Upper lobe of left lung (tissue), 6 donors: Measurements from ENCODE around the gene GSG1L. TPM values are rescaled to one million over a fixed set of nuclear protein-coding genes. Genes with fewer than 3 reads are reported as not detected.

ENCODE experiments used
- ATAC-seq, 2 donors: fragments of 200-7000 bp; cut with Tn5 transposase; one replicate each; pipeline ENCODE4 v1.9.1; 2022; ENCODE audit warnings: mild to moderate bottlenecking in 2 of 2, moderate library complexity in 2 of 2; ENCODE audit not compliant: low FRiP score in 2 of 2
- DNase-seq, 2 donors: peaks; one replicate each; pipeline ENCODE4 v3.0.0-alpha.2; 2019 to 2020
- H3K27ac ChIP-seq, 4 donors: fragments of 200-600 bp; sonication (generic); one replicate each; pipeline ENCODE4 v1.5.1; 2016 to 2019
- H3K27me3 ChIP-seq, 4 donors: fragments of 200-600 bp; sonication (generic); one replicate each; pipeline ENCODE4 v1.5.1; 2017 to 2019
- H3K36me3 ChIP-seq, 4 donors: fragments of 200-600 bp; sonication (generic); one replicate each; pipeline ENCODE4 v1.5.1; 2016 to 2019
- H3K4me1 ChIP-seq, 4 donors: fragments of 200-600 bp; sonication (generic); one replicate each; pipeline ENCODE4 v1.5.1; 2018 to 2019
- H3K4me3 ChIP-seq, 4 donors: fragments of 200-600 bp; sonication (generic); one replicate each; pipeline ENCODE4 v1.5.1; 2017 to 2019; ENCODE audit warnings: mild to moderate bottlenecking in 2 of 4, moderate library complexity in 1 of 4
- H3K9me3 ChIP-seq, 4 donors: fragments of 200-600 bp; sonication (generic); one replicate each; pipeline ENCODE4 v1.5.1; 2018 to 2019
- EP300 ChIP-seq, 4 donors: sonication (generic); formaldehyde crosslinking; IDR thresholded peaks; one replicate each; pipeline ENCODE4 v1.5.1; 2017; ENCODE audit warnings: antibody characterized with exemption in 4 of 4, control low read depth in 2 of 4
- POLR2A ChIP-seq, 4 donors: fragments of 450-650 bp; IDR thresholded peaks; one replicate each; pipeline ENCODE4 v1.5.1; 2016 to 2017; ENCODE audit warnings: antibody characterized with exemption in 4 of 4, mild to moderate bottlenecking in 2 of 4
- POLR2AphosphoS5 ChIP-seq, 2 donors: sonication (generic); formaldehyde crosslinking; IDR thresholded peaks; one replicate each; pipeline ENCODE4 v1.5.1; 2017; ENCODE audit warnings: antibody characterized with exemption in 2 of 2
- WGBS, 2 donors: methylation state at CpG; one replicate each; pipeline ENCODE4 v1.1.5; 2017 to 2018; 5-methylcytosine and 5-hydroxymethylcytosine counted together
- total RNA-seq, 6 donors: library from RNA; depleted of rRNA in 4 of 6; stranded (reverse); fragments of >200 nt in 4 of 6; gene quantifications; one replicate each; pipeline versions ENCODE4 v1.1.0 to v1.2.1, GENCODE V29; 2016 to 2021
- TF ChIP-seq, protein P1 (sequence below), 6 experiments: fragments of 450-650 bp in 4 of 6; fragments of 200-600 bp in 2 of 6; sonication (generic) in 2 of 6; IDR thresholded peaks; one replicate each; pipeline ENCODE4 v1.5.1; 2016 to 2019; ENCODE audit warnings: antibody characterized with exemption in 6 of 6
- donor health status: DM: no; HTN: no; CAD: no; lungs with moderate emphysema.
- donor health status: DM: no; HTN: yes; CAD: no; lungs with severe emphysema.

The GSG1L gene
- total RNA-seq, 6 donors from 2014 or later, result 2.2 TPM; not detected in 5

DNA sequence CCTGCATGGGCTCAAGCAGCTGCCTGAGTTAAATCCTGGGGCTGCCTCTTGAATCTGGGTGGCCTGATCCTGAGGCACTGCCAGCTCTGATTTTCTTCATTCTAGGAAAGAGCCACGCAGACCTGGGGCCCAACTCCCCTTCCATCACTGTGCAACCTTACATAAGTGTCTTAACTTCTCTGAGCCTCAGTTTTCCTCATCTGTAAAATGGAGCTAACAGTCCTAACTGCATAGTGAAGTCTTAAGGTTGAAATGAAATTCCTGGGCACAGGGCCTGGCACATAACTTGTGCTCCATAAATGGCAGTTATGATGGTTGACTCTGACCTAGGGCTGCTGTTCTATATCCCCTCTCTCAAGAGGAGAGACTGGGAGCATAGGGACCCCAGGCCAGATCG is 236.6 kb downstream of the GSG1L start:
- peaks cover 0 to 15% (median 3%) of the 10 kb centered on the region in 4 donors for H3K9me3 ChIP-seq
- no peaks in the 10 kb centered on the region for H3K27me3 ChIP-seq
- TF ChIP-seq, protein P1, sequence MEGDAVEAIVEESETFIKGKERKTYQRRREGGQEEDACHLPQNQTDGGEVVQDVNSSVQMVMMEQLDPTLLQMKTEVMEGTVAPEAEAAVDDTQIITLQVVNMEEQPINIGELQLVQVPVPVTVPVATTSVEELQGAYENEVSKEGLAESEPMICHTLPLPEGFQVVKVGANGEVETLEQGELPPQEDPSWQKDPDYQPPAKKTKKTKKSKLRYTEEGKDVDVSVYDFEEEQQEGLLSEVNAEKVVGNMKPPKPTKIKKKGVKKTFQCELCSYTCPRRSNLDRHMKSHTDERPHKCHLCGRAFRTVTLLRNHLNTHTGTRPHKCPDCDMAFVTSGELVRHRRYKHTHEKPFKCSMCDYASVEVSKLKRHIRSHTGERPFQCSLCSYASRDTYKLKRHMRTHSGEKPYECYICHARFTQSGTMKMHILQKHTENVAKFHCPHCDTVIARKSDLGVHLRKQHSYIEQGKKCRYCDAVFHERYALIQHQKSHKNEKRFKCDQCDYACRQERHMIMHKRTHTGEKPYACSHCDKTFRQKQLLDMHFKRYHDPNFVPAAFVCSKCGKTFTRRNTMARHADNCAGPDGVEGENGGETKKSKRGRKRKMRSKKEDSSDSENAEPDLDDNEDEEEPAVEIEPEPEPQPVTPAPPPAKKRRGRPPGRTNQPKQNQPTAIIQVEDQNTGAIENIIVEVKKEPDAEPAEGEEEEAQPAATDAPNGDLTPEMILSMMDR (IDR thresholded peaks at IDR 0.05), result no peak
- TF ChIP-seq POLR2A (IDR thresholded peaks at IDR 0.05) (no peak), POLR2AphosphoS5 (IDR thresholded peaks at IDR 0.05) (no peak), EP300 (IDR thresholded peaks at IDR 0.05) (no peak)
- no peak for ATAC-seq
- H3K36me3 ChIP-seq, result no peaks in the 10 kb centered on the region
- DNase-seq, result no peak
- 83 to 96% methylated on average over 2 of the region's 2 CpGs for WGBS, 2 donors
- no peak overlapping the region for H3K4me3 ChIP-seq
- no peaks in the 10 kb centered on the region for H3K4me1 ChIP-seq
- H3K27ac ChIP-seq, result no peak overlapping the region

DNA sequence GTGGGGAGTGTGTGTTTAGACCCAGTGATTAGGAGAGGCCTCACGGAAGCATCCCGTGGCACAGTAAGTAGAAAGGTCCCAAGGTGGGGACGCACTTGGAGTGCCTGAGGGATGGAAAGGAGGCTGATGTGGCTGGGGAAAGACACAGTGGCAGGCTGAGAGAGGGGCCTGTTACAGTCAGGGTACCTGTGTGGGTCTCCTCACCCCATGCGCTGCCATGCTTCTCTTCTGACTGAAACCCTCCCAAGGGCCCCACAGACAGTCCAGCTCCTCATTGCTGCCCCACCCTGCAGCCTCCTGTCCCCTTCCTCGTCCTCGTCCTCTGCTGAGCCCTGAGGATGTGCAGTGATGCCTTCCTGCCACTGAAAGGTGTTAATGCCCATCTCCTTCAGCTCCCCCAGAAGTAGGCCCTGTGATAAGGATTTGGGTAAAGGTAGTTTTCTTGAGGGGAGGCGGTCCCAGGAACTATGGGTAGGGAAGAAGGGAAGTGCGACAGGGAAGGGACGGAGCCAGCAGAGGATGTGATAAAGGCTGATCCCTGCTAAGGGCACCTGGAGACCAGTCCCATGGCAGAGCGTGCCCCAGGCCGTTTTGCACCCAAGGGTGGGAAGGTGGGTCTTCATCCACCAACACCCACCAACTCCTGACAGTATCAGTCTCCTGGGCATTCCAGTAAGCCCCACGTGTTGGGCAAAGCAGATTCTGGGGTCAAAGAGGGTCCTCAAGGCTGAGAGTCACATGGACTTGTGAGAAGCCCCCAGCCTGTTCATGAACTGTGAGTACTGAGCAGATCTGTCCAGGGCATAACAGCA is 237.2 kb downstream of the GSG1L start:
- Histone ChIP-seq H3K9me3 (peaks cover 0 to 10% (median 3%) of the 10 kb centered on the region in 4 donors), H3K27ac (no peak overlapping the region), H3K27me3 (no peaks in the 10 kb centered on the region), H3K4me3 (no peak overlapping the region), H3K36me3 (no peaks in the 10 kb centered on the region), H3K4me1 (no peaks in the 10 kb centered on the region)
- 79 to 80% methylated on average over 12 of the region's 12 CpGs for WGBS, 2 donors
- ATAC-seq (no peak), DNase-seq (no peak)
- TF ChIP-seq POLR2A (IDR thresholded peaks at IDR 0.05), result no peak
- TF ChIP-seq EP300 (IDR thresholded peaks at IDR 0.05), result no peak
- TF ChIP-seq POLR2AphosphoS5 (IDR thresholded peaks at IDR 0.05), result no peak
- TF ChIP-seq, protein P1 (IDR thresholded peaks at IDR 0.05), result no peak

DNA sequence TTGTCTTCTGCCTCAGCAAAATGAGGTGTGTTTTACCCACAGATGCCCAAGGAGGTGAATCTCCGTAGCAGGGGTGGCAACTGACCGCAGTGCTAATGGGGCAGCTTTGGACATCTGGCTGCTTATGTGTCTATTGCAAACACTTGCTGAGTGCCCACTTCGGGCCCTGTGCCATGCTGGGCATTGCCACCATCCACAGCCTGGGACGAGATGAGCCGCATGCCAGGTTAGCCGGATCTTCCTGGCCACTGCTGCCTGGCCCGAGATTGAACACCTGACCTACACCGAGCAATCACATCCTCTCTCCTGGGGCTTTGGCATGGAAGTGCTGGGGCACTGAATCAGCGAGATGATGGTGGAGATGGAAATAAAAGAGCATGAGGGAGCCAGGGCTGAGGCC is 238.7 kb downstream of the GSG1L start:
- no peak for DNase-seq

DNA sequence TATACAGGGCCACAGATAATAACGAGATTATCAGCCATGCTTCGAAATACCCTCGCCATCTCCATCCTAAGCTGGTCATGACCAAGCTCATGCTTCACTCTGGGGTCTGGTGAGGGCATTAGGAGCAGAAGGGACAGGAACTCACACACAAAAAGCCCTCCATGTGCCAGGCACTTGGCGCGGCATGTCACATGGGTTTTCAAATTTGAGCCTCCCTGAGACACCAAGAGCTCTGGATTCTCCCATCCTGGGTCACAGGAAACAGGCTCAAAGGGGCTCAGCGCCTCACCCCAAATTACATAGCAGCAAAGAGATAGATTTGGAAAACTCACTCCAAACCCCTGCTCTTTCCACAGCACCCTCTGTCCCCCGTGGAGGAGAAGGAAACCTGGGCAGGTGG is 239.5 kb downstream of the GSG1L start:
- Histone ChIP-seq H3K4me1 (no peaks in the 10 kb centered on the region), H3K4me3 (no peak overlapping the region), H3K27me3 (no peaks in the 10 kb centered on the region), H3K9me3 (no peaks in the 10 kb centered on the region), H3K27ac (no peak overlapping the region), H3K36me3 (no peaks in the 10 kb centered on the region)
- ATAC-seq (no peak), DNase-seq (no peak)
- TF ChIP-seq, protein P1 (IDR thresholded peaks at IDR 0.05), result no peak
- TF ChIP-seq EP300 (IDR thresholded peaks at IDR 0.05), result no peak
- TF ChIP-seq POLR2A (IDR thresholded peaks at IDR 0.05), result no peak
- TF ChIP-seq POLR2AphosphoS5 (IDR thresholded peaks at IDR 0.05), result no peak
- WGBS, 2 donors, result 81 to 83% methylated on average over 7 of the region's 7 CpGs

More for the DNA sequence above, 238.7 kb downstream of the GSG1L start:
- no peak overlapping the region for H3K27ac ChIP-seq
- no peak for ATAC-seq
- peaks cover 0 to 5% (median under 1%) of the 10 kb centered on the region in 4 donors for H3K9me3 ChIP-seq
- H3K36me3 ChIP-seq, result no peaks in the 10 kb centered on the region
- TF ChIP-seq POLR2AphosphoS5 (IDR thresholded peaks at IDR 0.05), result no peak
- TF ChIP-seq, protein P1 (IDR thresholded peaks at IDR 0.05), result no peak
- no peak for TF ChIP-seq POLR2A (IDR thresholded peaks at IDR 0.05)
- TF ChIP-seq EP300 (IDR thresholded peaks at IDR 0.05), result no peak
- H3K4me3 ChIP-seq, result no peak overlapping the region
- WGBS, 2 donors, result 82 to 86% methylated on average over 5 to 9 of the region's 9 CpGs
- no peaks in the 10 kb centered on the region for H3K4me1 ChIP-seq
- no peaks in the 10 kb centered on the region for H3K27me3 ChIP-seq

DNA sequence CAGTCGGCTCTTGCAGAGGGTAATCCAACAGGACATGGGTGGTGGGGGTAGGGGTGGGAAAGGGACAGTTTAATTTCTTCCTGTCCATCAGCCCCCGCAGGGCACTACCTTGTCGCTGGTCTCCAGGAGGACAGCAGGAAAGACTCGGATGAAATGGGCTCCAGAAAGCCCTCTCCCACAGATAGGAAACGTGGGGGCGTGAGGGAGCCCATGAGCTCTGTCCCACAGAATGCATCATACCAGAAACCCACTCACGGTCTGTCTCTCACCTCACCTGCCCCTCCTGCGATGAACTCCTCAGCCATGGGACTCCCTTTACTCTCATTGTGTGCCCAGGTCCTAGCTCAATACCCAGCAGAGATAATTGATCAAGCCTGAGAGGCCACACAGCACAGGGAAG is 240.1 kb downstream of the GSG1L start:
- no peaks in the 10 kb centered on the region for H3K36me3 ChIP-seq
- H3K27ac ChIP-seq, result no peak overlapping the region
- ATAC-seq, result no peak
- no peak overlapping the region for H3K4me3 ChIP-seq
- TF ChIP-seq POLR2A (IDR thresholded peaks at IDR 0.05), result no peak
- no peak for TF ChIP-seq EP300 (IDR thresholded peaks at IDR 0.05)
- TF ChIP-seq POLR2AphosphoS5 (IDR thresholded peaks at IDR 0.05), result no peak
- TF ChIP-seq, protein P1 (IDR thresholded peaks at IDR 0.05), result no peak
- DNase-seq, result no peak
- WGBS, 2 donors, result 63 to 67% methylated on average over 8 of the region's 8 CpGs
- H3K9me3 ChIP-seq, result no peaks in the 10 kb centered on the region
- no peaks in the 10 kb centered on the region for H3K4me1 ChIP-seq
- H3K27me3 ChIP-seq, result no peaks in the 10 kb centered on the region
